Limb (tissue), 2 donors: ENCODE measurements around the gene SFT2D3.

ENCODE experiments used
- DNase-seq, 2 donors: peaks; one replicate each; pipeline ENCODE4 v3.0.0-alpha.2; 2016; ENCODE audit errors: extremely low spot score in 2 of 2

The SFT2D3 gene

DNA sequence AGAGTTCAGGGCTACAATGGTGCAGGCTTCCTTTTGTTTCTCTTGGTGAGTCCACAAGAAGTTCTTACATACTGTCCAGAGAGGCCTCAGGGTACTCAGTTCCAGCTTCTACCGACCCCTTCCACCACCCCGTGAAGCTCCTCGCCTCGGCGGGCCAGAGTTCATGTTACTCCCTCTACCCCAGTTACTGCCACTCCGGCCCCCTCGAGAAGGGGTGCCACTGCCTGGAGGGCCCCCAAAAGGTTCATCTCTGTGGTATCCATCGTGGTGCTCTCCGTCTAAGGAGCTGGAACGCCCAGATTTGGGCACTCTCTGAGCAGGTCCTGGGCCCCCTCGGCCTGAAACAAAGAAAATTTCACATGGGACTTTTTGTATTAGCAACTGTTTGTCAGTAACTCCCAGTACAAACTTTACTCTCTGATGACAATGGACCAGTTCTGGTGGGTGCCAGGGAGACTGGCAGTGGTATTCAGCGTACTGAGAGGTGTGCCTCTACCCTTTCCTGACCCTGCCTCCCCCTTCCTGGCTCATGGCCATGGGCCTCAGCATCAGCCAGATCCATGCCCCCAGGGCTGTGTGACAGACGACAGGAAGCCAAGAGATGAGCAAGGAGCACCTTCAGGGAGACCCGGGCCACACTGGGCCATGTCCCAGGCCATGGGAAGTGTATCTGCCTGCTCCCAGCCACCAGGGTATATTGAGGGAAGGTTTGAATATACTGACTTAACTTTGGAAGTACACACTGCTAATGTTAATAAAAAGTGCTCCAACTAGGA lies 5.1 kb downstream of the SFT2D3 start:
- DNase-seq = no peak

GRCh38 chr2:127707890-127708648 lies 6.8 kb downstream of the SFT2D3 start:
- DNase-seq = no peak

DNA sequence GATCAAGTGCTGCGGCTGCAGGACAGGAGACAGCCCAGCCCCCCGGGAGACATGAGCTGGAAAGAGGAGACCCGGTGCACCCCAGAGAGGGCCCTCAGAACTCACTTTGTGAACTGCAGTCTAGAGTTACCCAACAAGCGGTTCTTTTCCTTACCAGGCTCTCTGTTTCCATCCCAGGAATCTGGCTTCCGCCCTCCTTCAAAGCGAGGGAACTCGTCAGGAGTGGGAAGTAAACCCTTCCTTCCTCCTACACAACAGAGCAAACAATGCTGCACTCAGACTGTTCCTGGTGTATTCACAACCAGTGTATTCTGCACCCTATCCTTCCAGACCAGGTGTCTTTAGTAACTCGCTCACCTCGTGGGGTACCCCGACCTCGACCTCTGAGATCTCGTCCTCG lies 8.0 kb downstream of the SFT2D3 start:
- no peak for DNase-seq

GRCh38 chr2:127712999-127713398 lies 11.7 kb downstream of the SFT2D3 start:
- DNase-seq = no peak

DNA sequence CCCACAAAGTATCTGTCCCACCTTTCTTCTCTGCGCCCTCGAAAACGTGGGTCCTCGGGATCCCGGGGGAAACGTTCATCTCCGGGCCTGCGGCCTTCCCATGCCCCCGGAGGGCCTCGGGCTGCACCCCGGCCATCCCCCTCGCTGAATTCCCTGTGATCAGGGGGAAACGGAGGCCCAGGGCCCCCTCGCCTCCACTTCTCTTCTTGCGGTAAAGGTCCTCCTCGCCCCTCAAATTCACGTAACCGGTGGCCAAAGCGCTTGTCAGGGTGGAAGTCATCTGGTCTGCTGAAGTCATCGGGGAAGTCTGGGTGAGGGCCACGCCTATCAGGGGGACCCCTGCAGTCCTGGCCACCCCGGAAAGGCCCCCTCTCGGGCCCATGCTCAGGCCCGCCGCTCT lies 12.3 kb downstream of the SFT2D3 start:
- DNase-seq = no peak

- DNase-seq = no peak
Observed at GRCh38 chr2:127715778-127716449, 14.6 kb downstream of the SFT2D3 start.

DNA sequence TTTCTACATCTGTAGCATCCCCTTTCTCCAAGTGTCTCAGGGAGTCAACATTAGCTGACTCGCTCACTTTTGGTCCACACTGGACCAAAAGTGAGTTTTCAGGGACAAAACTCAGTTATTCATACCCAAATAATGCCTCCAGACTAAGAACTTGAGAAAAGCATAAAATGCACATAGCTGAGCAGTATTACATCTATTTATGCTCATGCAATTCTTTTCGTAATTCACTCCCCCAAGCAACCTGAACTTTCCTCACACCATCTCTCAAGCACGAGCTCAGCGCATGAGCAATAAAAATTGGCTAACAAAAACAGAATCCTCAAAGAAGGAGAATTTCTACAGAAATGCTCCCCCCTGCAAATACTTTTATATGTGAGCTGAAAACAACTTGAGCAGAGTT lies 17.0 kb downstream of the SFT2D3 start:
- DNase-seq = no peak

- no peak for DNase-seq
Observed at GRCh38 chr2:127719301-127720218, 18.3 kb downstream of the SFT2D3 start.

- no peak for DNase-seq
Observed at GRCh38 chr2:127721311-127721977, 20.1 kb downstream of the SFT2D3 start.

DNA sequence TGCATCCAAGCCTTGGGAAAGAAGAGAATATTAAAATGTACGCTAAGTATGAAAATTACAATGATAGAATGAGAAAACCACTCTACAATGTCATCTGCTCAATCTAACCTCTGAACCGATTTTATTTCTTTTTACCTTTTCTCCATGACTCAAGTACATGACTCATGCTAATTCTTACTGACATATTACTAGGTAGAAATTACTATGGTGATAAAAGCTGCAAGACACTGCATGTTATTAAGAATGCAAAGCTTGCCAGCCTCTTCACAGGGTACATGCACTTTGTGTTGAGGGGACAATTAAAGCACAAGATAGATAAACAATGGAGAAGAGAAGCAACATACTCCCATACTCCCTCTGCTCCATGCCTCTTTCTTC lies 20.7 kb downstream of the SFT2D3 start:
- no peak for DNase-seq

DNA sequence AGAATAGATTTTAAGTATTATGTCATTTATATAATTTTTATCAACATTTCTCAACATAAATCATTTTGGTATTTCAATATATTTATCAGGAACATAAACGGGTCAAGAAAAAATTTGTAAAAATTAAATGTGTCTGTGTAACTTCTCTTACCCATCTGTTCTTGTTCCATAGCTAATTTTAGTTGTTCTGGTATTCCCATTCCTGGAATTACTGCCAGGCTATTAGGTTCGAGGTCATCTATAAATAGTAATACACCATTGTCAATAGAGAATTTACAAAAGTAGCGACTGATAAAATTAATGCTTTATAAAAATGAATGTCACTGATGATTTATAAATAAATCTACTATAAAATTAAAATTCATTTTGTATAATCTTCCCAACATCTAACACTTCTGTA lies 21.5 kb downstream of the SFT2D3 start:
- no peak for DNase-seq

DNA sequence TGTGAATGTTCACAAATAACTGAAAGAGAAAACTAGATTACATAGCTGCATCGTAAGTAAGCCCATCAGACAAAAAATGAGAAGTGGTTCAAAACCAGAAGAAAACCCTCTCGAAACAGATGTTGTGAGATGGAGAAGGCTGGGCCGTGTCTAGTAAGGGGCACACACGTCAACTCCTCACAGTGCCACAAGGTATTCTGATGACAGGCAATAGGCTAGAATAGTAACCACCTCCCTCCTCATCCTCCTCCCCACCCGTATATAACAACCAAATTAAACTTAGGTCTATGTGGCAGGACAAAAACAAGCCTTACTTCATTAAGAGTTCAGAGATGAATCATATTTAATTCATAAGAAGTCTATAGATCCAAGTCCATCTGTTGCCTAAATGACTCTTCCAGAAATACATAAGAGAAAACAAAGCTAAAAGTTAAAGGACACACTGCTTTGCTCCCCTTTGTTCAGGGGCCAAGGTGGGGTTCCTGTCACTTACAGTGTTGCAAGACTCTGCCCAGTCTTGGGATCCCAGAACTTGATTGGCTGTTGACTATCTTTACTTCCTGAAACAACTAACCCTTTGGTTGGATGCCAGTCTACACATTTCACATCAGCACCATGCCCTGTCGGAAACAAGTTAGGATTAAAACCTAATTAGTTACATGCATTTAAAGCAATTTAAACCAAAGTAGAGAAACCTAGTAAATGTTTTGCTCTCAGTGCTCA lies 25.0 kb downstream of the SFT2D3 start:
- DNase-seq = no peak

DNA sequence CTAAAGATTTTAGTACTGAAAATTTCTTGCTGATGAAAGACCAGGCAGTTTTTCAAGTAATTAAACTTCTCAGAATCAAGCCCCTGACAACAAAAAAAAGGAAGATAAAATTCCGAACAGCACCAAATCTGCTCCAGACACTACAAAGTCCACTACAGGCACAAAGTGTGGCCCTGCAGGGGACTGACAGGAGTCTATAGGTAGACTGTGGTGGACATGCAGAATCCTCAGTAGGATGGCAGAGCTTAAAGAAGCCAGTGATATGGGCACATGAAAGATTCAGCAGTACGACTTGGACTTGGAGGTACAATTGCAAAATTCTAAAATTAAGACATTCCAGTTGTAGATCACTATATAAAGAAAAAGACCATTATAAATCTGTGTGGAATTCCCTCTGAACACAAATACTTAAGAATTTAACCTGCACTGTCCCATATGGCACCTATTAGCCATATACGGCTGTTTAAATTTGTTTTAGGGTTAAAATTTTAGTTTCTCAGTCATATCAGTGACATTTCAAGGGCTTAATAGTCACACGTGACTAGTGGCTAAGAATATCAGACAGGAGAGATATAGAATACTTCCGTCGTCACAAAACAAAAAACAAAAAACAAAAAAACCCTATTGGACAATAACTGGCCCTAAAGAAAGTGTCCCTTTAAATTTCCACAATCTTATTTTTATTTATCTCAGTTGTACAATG lies 32.0 kb downstream of the SFT2D3 start:
- DNase-seq = no peak

GRCh38 chr2:127733816-127734537 lies 32.7 kb downstream of the SFT2D3 start:
- no peak for DNase-seq

GRCh38 chr2:127735044-127735443 lies 33.7 kb downstream of the SFT2D3 start:
- DNase-seq = no peak

GRCh38 chr2:127735537-127736399 lies 34.5 kb downstream of the SFT2D3 start:
- DNase-seq = no peak

- DNase-seq = no peak
Observed at GRCh38 chr2:127737892-127738291, 36.6 kb downstream of the SFT2D3 start.

DNA sequence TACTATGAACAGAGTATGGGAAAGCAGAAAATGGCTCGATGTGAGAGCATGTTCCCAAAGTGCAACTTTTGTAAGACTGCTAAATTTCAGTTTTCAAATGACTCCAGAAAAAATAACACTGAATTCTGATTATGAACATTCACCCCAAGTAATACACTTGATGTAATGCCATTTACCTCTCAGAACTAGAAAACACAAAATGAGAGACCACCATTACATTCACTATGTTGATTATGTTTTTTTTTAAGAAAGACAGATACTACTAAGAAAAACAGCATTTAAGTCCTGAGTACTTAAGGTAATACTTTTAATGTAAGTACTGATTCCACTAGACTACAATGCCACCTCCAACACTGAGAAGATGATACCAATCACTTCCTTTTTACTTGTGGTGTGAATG lies 38.5 kb downstream of the SFT2D3 start:
- no peak for DNase-seq
